GM03348 (cell line): ENCODE measurements around the gene YY2.
A peak's percentile ranks its signal among the peaks of the same experiment; 100 is the strongest.
"Not testable (repeated sequence)": the region's sequence is repeated elsewhere in the genome, so short reads cannot be mapped to it uniquely, and the experiment has no call there.

ENCODE experiments used
- DNase-seq: peaks from one replicate; pipeline ENCODE4 v3.0.0; 2012; ENCODE audit warnings: low spot score

The YY2 gene

GRCh38 chrX:21855937-21856415 is at the start of gene YY2:
Gene YY2 (plus strand): TSS chrX:21855987. CDS start chrX:21856485, 498 bp downstream.
- no peak for DNase-seq

GRCh38 chrX:21806691-21807090 is 49.1 kb upstream of the YY2 start:
- no peak for DNase-seq

- no peak for DNase-seq
Observed at GRCh38 chrX:21811832-21812231, 44.0 kb upstream of the YY2 start.

- no peak for DNase-seq
Observed at GRCh38 chrX:21812628-21813027, 43.2 kb upstream of the YY2 start.

GRCh38 chrX:21813612-21814368 is 42.0 kb upstream of the YY2 start:
- no peak for DNase-seq

- DNase-seq = no peak
Observed at GRCh38 chrX:21816136-21816535, 39.7 kb upstream of the YY2 start.

- DNase-seq = not testable (repeated sequence)
Observed at GRCh38 chrX:21820170-21820569, 35.6 kb upstream of the YY2 start.

- DNase-seq = no peak
Observed at GRCh38 chrX:21821875-21822274, 33.9 kb upstream of the YY2 start.

- DNase-seq = no peak
Observed at GRCh38 chrX:21831496-21831895, 24.3 kb upstream of the YY2 start.

GRCh38 chrX:21837056-21837455 is 18.7 kb upstream of the YY2 start:
- no peak for DNase-seq

- DNase-seq = peak; percentile 10
Observed at GRCh38 chrX:21838937-21839333, 16.9 kb upstream of the YY2 start.

- peak; percentile 71 for DNase-seq
Observed at GRCh38 chrX:21839334-21840192, 16.2 kb upstream of the YY2 start, which contains the start of gene MBTPS2. Gene MBTPS2 (plus strand): TSS chrX:21839617. CDS start chrX:21839735, 118 bp downstream.

GRCh38 chrX:21840193-21840545 is 15.6 kb upstream of the YY2 start:
- DNase-seq = peak; percentile 1

GRCh38 chrX:21843179-21843578 is 12.6 kb upstream of the YY2 start:
- no peak for DNase-seq

GRCh38 chrX:21845096-21845495 is 10.7 kb upstream of the YY2 start:
- DNase-seq = no peak

- DNase-seq = no peak
Observed at GRCh38 chrX:21847342-21847741, 8.4 kb upstream of the YY2 start.

- DNase-seq = no peak
Observed at GRCh38 chrX:21853578-21853977, 2.2 kb upstream of the YY2 start.

- DNase-seq = no peak
Observed at GRCh38 chrX:21856504-21856903, 717 bp downstream of the YY2 start.

GRCh38 chrX:21863241-21863640 is 7.5 kb downstream of the YY2 start:
- peak; percentile 3 for DNase-seq

GRCh38 chrX:21865436-21865835 is 9.6 kb downstream of the YY2 start:
- no peak for DNase-seq

GRCh38 chrX:21870494-21870893 is 14.7 kb downstream of the YY2 start:
- DNase-seq = peak; percentile 7

GRCh38 chrX:21873063-21873775 is 17.4 kb downstream of the YY2 start:
- peak; percentile 5 for DNase-seq
